Breast epithelium (tissue), 4 donors: Measurements from ENCODE around the gene SGPL1. TPM values are rescaled to one million over a fixed set of nuclear protein-coding genes. Genes with fewer than 3 reads are reported as not detected.
A peak's percentile ranks its signal among the peaks of the same experiment; 100 is the strongest.
"Not testable (repeated sequence)": the region's sequence is repeated elsewhere in the genome, so short reads cannot be mapped to it uniquely, and the experiment has no call there.

Experiments used
- DNase-seq, 2 donors: peaks; one replicate each; pipeline ENCODE4 v3.0.0-alpha.2; 2019; ENCODE audit warnings: low spot score in 2 of 2
- H3K27ac ChIP-seq, 2 donors: fragments of 200-600 bp; sonication (generic) in 1 of 2; one replicate each; pipeline ENCODE4 v1.5.1; 2016 to 2019; ENCODE audit warnings: mild to moderate bottlenecking in 1 of 2
- H3K27me3 ChIP-seq, 2 donors: fragments of 200-600 bp; sonication (generic) in 1 of 2; one replicate each; pipeline versions ENCODE4 v1.5.1 to v1.6.0; 2017 to 2019; ENCODE audit warnings: control low read depth in 1 of 2, mild to moderate bottlenecking in 1 of 2
- H3K36me3 ChIP-seq: fragments of 200-600 bp; one replicate; pipeline ENCODE4 v1.5.1; 2019
- H3K4me1 ChIP-seq, 2 donors: fragments of 200-600 bp; sonication (generic); one replicate each; pipeline ENCODE4 v1.5.1; 2016 to 2019; ENCODE audit warnings: control low read depth in 1 of 2
- H3K4me3 ChIP-seq, 3 donors: fragments of 200-600 bp; sonication (generic); 1 replicate in 2 of 3; 2 replicates in 1 of 3; pipeline ENCODE4 v1.5.1; 2016 to 2019; ENCODE audit warnings: mild to moderate bottlenecking in 3 of 3, moderate library complexity in 2 of 3
- H3K9me3 ChIP-seq, 2 donors: fragments of 200-600 bp; sonication (generic) in 1 of 2; one replicate each; pipeline ENCODE4 v1.5.1; 2016 to 2019; ENCODE audit warnings: control low read depth in 1 of 2
- POLR2A ChIP-seq: fragments of 450-650 bp; IDR thresholded peaks from one replicate; pipeline ENCODE4 v1.6.1; 2016; ENCODE audit warnings: antibody characterized with exemption, mild to moderate bottlenecking, moderate library complexity
- POLR2AphosphoS5 ChIP-seq, 3 donors: sonication (generic); formaldehyde crosslinking; IDR thresholded peaks; one replicate each; pipeline ENCODE4 v1.6.1; 2017; ENCODE audit warnings: antibody characterized with exemption in 3 of 3
- intact Hi-C: fragments of 100-400 bp; cut with DNase I; formaldehyde crosslinking; loops from one replicate; pipeline ENCODE4 v1.15.1; 2023; ENCODE audit warnings: low total_unique reads
- total RNA-seq, 3 donors: library from RNA; depleted of rRNA; stranded (reverse); fragments of >200 nt; gene quantifications; one replicate each; pipeline ENCODE4 v1.1.0, GENCODE V29; 2016
- TF ChIP-seq, protein P1 (sequence below), 3 donors: fragments of 450-650 bp; IDR thresholded peaks; one replicate each; pipeline ENCODE4 v1.5.1; 2016 to 2017; ENCODE audit warnings: antibody characterized with exemption in 3 of 3, mild to moderate bottlenecking in 3 of 3, moderate library complexity in 3 of 3

The SGPL1 gene
- total RNA-seq, 3 donors from 2014 or later = 31.0 to 52.2 (median 36.4) TPM

DNA sequence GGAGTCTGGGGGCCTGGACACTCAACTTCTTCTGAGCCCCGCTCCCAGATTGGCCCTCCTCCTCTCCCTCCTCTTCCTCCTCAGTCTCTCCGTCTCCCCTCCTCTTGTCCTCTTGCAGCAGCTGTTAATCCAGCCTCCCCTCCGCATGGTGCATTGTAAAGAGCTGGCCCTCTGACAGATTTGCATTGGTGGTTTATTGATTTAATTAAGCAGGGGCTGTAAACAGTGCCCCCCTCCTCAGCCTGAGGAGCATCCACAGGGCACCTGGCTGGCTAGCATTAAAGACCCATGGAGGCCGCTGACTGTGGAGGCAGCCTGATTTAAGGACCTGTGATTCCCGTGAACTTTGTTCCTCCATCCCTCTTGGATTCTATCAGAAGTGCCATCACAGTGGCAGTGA, 101.5 kb downstream of the SGPL1 start:
- no peaks in the 10 kb centered on the region for H3K36me3 ChIP-seq
- intact Hi-C loops = loop anchor here (10.0 kb wide), 1 partner anchor 358 kb away; no protein-coding TSS in a partner anchor
- no peaks in the 10 kb centered on the region for H3K4me1 ChIP-seq
- no peaks in the 10 kb centered on the region for H3K27me3 ChIP-seq
- TF ChIP-seq POLR2AphosphoS5 (IDR thresholded peaks at IDR 0.05) = no peak
- TF ChIP-seq, protein P1, sequence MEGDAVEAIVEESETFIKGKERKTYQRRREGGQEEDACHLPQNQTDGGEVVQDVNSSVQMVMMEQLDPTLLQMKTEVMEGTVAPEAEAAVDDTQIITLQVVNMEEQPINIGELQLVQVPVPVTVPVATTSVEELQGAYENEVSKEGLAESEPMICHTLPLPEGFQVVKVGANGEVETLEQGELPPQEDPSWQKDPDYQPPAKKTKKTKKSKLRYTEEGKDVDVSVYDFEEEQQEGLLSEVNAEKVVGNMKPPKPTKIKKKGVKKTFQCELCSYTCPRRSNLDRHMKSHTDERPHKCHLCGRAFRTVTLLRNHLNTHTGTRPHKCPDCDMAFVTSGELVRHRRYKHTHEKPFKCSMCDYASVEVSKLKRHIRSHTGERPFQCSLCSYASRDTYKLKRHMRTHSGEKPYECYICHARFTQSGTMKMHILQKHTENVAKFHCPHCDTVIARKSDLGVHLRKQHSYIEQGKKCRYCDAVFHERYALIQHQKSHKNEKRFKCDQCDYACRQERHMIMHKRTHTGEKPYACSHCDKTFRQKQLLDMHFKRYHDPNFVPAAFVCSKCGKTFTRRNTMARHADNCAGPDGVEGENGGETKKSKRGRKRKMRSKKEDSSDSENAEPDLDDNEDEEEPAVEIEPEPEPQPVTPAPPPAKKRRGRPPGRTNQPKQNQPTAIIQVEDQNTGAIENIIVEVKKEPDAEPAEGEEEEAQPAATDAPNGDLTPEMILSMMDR (IDR thresholded peaks at IDR 0.05) = no peak
- no peak for TF ChIP-seq POLR2A
- H3K4me3 ChIP-seq = no peak overlapping the region
- no peak for DNase-seq
- no peaks in the 10 kb centered on the region for H3K9me3 ChIP-seq
- no peak overlapping the region for H3K27ac ChIP-seq

DNA sequence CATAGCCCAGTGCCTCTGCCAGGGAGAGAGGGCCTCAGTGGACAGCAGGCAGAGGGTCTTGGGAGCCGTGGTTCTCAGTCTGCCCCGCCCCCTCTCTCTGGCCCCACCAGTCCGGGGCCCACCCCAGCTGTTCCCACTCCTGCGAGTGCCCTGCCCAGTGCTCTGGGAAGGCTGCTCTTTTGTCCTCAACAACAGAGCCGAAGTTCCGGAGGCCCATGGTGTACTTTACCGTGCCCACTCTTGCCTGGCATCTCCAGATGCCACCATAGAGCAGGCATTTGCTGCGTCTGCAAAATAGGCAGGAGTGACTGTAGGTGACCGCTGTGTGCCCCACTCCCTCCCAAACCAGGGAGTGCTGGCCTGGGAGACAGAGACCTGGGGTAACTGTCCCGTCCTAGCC, 101.9 kb downstream of the SGPL1 start:
- Histone ChIP-seq H3K27ac (no peak overlapping the region), H3K9me3 (no peaks in the 10 kb centered on the region), H3K4me3 (no peak overlapping the region), H3K4me1 (no peaks in the 10 kb centered on the region), H3K27me3 (no peaks in the 10 kb centered on the region), H3K36me3 (no peaks in the 10 kb centered on the region)
- no peak for TF ChIP-seq POLR2A
- TF ChIP-seq, protein P1 (IDR thresholded peaks at IDR 0.05) = no peak
- TF ChIP-seq POLR2AphosphoS5 (IDR thresholded peaks at IDR 0.05) = no peak
- intact Hi-C loops = loop anchor here (10.0 kb wide), 1 partner anchor 357 kb away; no protein-coding TSS in a partner anchor
- no peak for DNase-seq

DNA sequence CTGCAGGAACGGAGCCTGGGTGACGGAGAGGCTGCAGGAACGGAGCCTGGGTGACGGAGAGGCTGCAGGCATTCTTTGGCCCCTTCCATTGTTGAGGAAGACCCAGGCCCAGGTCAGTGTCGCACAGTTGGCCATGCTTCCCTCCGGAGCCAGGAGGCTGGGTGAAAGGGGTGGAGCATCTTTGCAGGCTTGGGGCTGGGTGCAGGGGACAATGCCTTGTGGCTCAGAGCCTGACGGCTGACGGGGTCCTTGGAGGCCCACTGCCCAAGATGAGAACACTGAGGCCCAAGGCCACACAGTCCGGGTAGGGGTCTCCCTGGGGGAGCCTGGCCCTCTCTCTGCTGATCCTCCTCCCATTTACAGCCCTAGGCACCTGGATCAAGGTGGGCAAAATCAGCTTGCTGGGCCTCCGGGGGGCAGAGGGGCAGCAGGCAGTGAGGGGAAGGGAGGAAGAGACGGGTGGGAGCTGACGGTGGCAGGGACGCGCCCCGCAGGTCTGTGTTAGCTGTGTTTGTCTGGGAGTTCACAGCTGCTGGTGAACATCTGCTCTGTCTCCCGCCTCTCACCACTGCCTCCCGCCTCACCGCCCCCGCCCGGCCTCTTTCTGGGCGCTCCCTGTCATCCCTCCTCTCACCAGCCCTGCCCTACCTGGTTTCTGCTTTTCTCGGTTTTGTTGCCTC, 103.2 kb downstream of the SGPL1 start:
- Histone ChIP-seq H3K9me3 (no peaks in the 10 kb centered on the region), H3K4me1 (no peaks in the 10 kb centered on the region), H3K4me3 (no peak overlapping the region), H3K27me3 (no peaks in the 10 kb centered on the region), H3K27ac (no peak overlapping the region), H3K36me3 (no peaks in the 10 kb centered on the region)
- no peak for TF ChIP-seq POLR2AphosphoS5 (IDR thresholded peaks at IDR 0.05)
- TF ChIP-seq POLR2A = no peak
- TF ChIP-seq, protein P1 (IDR thresholded peaks at IDR 0.05) = no peak
- intact Hi-C loops = loop anchor here (10.0 kb wide), 1 partner anchor 356 kb away; no protein-coding TSS in a partner anchor
- no peak for DNase-seq

DNA sequence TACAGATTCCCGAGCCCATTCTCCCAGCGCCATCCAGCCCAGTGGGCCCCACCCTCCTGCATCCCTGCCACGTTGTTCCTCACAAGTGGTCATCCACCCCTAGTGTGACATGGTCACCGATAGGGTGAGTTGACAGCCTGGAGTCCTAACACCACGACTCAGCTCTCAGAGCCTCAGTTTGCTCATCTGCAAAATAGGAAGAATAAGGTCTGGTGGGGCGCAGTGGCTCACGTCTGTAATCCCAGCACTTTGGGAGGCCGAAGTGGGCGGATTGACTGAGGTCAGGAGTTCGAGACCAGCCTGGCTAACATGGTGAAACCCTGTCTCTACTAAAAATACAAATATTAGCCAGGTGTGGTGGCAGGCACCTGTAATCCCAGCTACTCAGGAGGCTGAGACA, 104.2 kb downstream of the SGPL1 start:
- DNase-seq, H3K9me3 ChIP-seq, H3K4me1 ChIP-seq, H3K36me3 ChIP-seq, H3K27me3 ChIP-seq, H3K4me3 ChIP-seq, H3K27ac ChIP-seq: not testable (repeated sequence)
- intact Hi-C loops = loop anchor here (10.0 kb wide), 1 partner anchor 355 kb away; no protein-coding TSS in a partner anchor

DNA sequence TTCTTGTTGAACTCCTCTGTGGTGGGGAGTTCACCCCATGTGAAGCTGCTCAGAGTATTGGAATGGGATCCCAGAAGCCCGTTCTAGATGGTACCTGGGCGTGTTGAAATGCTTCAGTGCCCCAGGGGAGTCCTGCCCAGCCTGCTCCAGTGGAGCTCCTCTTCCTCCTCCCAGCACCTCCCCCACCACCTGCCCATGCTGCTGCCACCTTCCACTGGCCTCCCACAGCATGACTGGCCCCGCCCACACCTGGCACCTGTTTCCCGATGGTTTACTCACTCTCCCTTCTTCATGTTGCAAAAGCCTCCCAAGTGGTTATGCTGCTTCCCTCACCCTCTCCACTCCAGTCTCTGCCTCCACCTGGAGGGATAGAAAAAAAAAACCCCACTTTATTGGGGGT, 104.8 kb downstream of the SGPL1 start:
- Histone ChIP-seq H3K4me3 (no peak overlapping the region), H3K27ac (no peak overlapping the region), H3K27me3 (no peaks in the 10 kb centered on the region), H3K4me1 (no peaks in the 10 kb centered on the region), H3K9me3 (no peaks in the 10 kb centered on the region), H3K36me3 (no peaks in the 10 kb centered on the region)
- intact Hi-C loops = no loop called here
- DNase-seq = peak; percentile 63 to 71
- no peak for TF ChIP-seq POLR2A
- TF ChIP-seq, protein P1 (IDR thresholded peaks at IDR 0.05) = no peak
